Measurements from ENCODE around the gene PI4K2A. TPM values are rescaled to one million over a fixed set of nuclear protein-coding genes. Genes with fewer than 3 reads are reported as not detected.

PI4K2A gene
- total and polyA plus RNA-seq, 2 of the 4 experiments (the other 2 are of a cell fraction) = 15.8 to 27.3 TPM

- H3K4me2 ChIP-seq (ENCODE audit: low read depth, low read length) = no peak overlapping the region
- no peak overlapping the region for H2BK5ac ChIP-seq (ENCODE audit: low read depth, low read length, poor library complexity, severe bottlenecking)
- H3K14ac ChIP-seq (replicated peaks; ENCODE audit: low read depth, low read length) = no peak overlapping the region
- no peak overlapping the region for H3K4me3 ChIP-seq (ENCODE audit: insufficient read depth, low read depth, low read length)
- H4K8ac ChIP-seq (ENCODE audit: low read depth in 2 of 2, low read length in 2 of 2) = no peak overlapping the region
- TF ChIP-seq SMC3 (IDR thresholded peaks at IDR 0.05; ENCODE audit: low read depth, low read length) = no peak
- peaks cover 10% of the 10 kb centered on the region for H3K9me1 ChIP-seq (ENCODE audit: insufficient read depth, low read length)
- H2AFZ ChIP-seq (replicated peaks; ENCODE audit: low read length, poor library complexity) = no peak overlapping the region
- dilution Hi-C loops (cut with HindIII; ENCODE audit: low sequenced_read_pairs, unreplicated experiment) = no loop called here
- no peak overlapping the region for H2BK120ac ChIP-seq (ENCODE audit: low read depth, low read length)
- H2AK9ac ChIP-seq (replicated peaks; ENCODE audit: low read depth, low read length, poor library complexity) = no peak overlapping the region
- no peak overlapping the region for H2BK20ac ChIP-seq (ENCODE audit: low read depth, low read length)
- H4K20me1 ChIP-seq (ENCODE audit: insufficient read depth, low read length) = peaks cover 14% of the 10 kb centered on the region; the same call in 1 of the 2 replicates
- ChIA-PET CTCF (no interaction called here), POLR2A (ENCODE audit: unreplicated experiment) (no interaction called here)
- no peak overlapping the region for H3K56ac ChIP-seq (ENCODE audit: extremely low read depth, insufficient read depth, low read length)
- no peak overlapping the region for H4K91ac ChIP-seq (ENCODE audit: insufficient read depth, low read depth, low read length)
- no peak overlapping the region for H2AK5ac ChIP-seq (ENCODE audit: low read depth, low read length)
- H3K9me3 ChIP-seq (ENCODE audit: control insufficient read depth, insufficient read depth, low read length) = no peaks in the 10 kb centered on the region
- no peak overlapping the region for H4K5ac ChIP-seq (ENCODE audit: low read depth, low read length)
- no peak overlapping the region for H3K4ac ChIP-seq (ENCODE audit: low read depth, low read length)
- WGBS, 2 experiments (ENCODE audit: extremely low coverage in 2 of 2, insufficient read length in 1 of 2) = 100% methylated on average over 1 of the region's 4 CpGs; no CpG with 5 or more reads in 1 of the 2 experiments
- H3K27me3 ChIP-seq (ENCODE audit: control insufficient read depth, insufficient read depth, low read length) = no peaks in the 10 kb centered on the region
- H3K79me1 ChIP-seq (ENCODE audit: low read depth in 1 of 2, low read length in 2 of 2) = peaks cover 14 to 53% of the 10 kb centered on the region in 2 experiments
- H3K4me1 ChIP-seq (ENCODE audit: control insufficient read depth, insufficient read depth, low read length) = peaks cover 5% of the 10 kb centered on the region
- DNase-seq (no peak), ATAC-seq (ENCODE audit: low read depth) (no peak)
- peaks cover 12% of the 10 kb centered on the region for H3K36me3 ChIP-seq (ENCODE audit: control insufficient read depth, insufficient read depth, low read length)
- H3K23ac ChIP-seq (ENCODE audit: low read depth, low read length) = no peak overlapping the region; the same call in 1 of the 2 replicates
- intact Hi-C loops (cut with micrococcal nuclease) = loop anchor here (5.0 kb wide), 1 partner anchor 146 kb away; the partner anchor contains the start of genes MMS19 and UBTD1
- no peak overlapping the region for H3K27ac ChIP-seq (ENCODE audit: insufficient read depth, low read length)
- in situ Hi-C loops (cut with MboI; ENCODE audit: low sequenced_read_pairs) = no loop called here
- H3K9ac ChIP-seq (ENCODE audit: low read depth, low read length) = no peak overlapping the region
- TSS peak; percentile 20 for BruUV-seq (replicated peaks)
- no peak overlapping the region for H2BK15ac ChIP-seq (ENCODE audit: low read depth, low read length)
- H3K18ac ChIP-seq (ENCODE audit: low read depth, low read length) = no peak overlapping the region
Observed at GRCh38 chr10:97643441-97643985, 3.0 kb downstream of the PI4K2A start.
